CD4-positive, alpha-beta T cell (primary cell): ENCODE measurements around the gene PRPF8. TPM values are rescaled to one million over a fixed set of nuclear protein-coding genes. Genes with fewer than 3 reads are reported as not detected.
A peak's percentile ranks its signal among the peaks of the same experiment; 100 is the strongest.

ENCODE experiments used
- ATAC-seq: fragments of 200-7000 bp; cut with Tn5 transposase; one replicate; pipeline ENCODE4 v1.10.0; 2022; ENCODE audit warnings: mild to moderate bottlenecking; ENCODE audit not compliant: poor library complexity
- CTCF ChIA-PET: fragments of 350-600 bp; sonication (Branson Sonifier 250); formaldehyde crosslinking; loops from one replicate; lab custom pipeline; 2021; ENCODE audit warnings: antibody characterized with exemption, inconsistent platforms; lab: Charles Lee
- POLR2A ChIA-PET: fragments of 350-600 bp; sonication (Branson Sonifier 250); formaldehyde crosslinking; loops from one replicate; lab custom pipeline; 2021; ENCODE audit warnings: antibody characterized with exemption, inconsistent platforms; lab: Charles Lee
- DNase-seq, 14 experiments: peaks; one replicate each; pipeline ENCODE4 v3.0.0-alpha.2; 2013 to 2020; ENCODE audit warnings: mixed read lengths in 2 of 14
- H3K27ac ChIP-seq, 2 donors: one replicate each; pipeline versions ENCODE4 v1.5.1 to v1.7.0; 2013; ENCODE audit warnings: low read length in 2 of 2, low read depth in 1 of 2, mild to moderate bottlenecking in 1 of 2
- H3K27me3 ChIP-seq, 2 experiments: 1 replicate in 1 of 2; 2 replicates in 1 of 2; pipeline versions ENCODE4 v1.6.1 to v1.7.0; 2013; ENCODE audit warnings: low read length in 2 of 2, control low read depth in 1 of 2, mild to moderate bottlenecking in 1 of 2, moderate library complexity in 1 of 2; ENCODE audit not compliant: insufficient read depth in 2 of 2, control insufficient read depth in 1 of 2
- H3K36me3 ChIP-seq: one replicate; pipeline ENCODE4 v1.6.1; 2013; ENCODE audit warnings: low read length, control low read depth; ENCODE audit not compliant: insufficient read depth
- H3K4me1 ChIP-seq: one replicate; pipeline ENCODE4 v1.6.1; 2013; ENCODE audit warnings: low read length, control low read depth; ENCODE audit not compliant: insufficient read depth
- H3K4me3 ChIP-seq: one replicate; pipeline ENCODE4 v1.5.1; 2013; ENCODE audit warnings: mild to moderate bottlenecking, low read length, moderate library complexity
- H3K9me3 ChIP-seq, 2 experiments: 1 replicate in 1 of 2; 2 replicates in 1 of 2; pipeline versions ENCODE4 v1.6.1 to v1.7.0; 2013; ENCODE audit warnings: low read length in 2 of 2, mild to moderate bottlenecking in 2 of 2, control low read depth in 1 of 2, moderate library complexity in 1 of 2; ENCODE audit not compliant: control insufficient read depth in 1 of 2, insufficient read depth in 1 of 2
- H3K27ac Mint-ChIP-seq: one replicate; pipeline ENCODE4 v1.8.0; 2020; ENCODE audit warnings: mixed read lengths
- H3K27me3 Mint-ChIP-seq: one replicate; pipeline ENCODE4 v1.8.0; 2021; ENCODE audit warnings: mixed read lengths
- H3K36me3 Mint-ChIP-seq: one replicate; pipeline ENCODE4 v1.8.0; 2021; ENCODE audit warnings: low read depth, mixed read lengths
- H3K4me1 Mint-ChIP-seq: one replicate; pipeline ENCODE4 v1.8.0; 2021; ENCODE audit warnings: low read depth, mixed read lengths
- H3K4me3 Mint-ChIP-seq: one replicate; pipeline ENCODE4 v1.8.0; 2020; ENCODE audit warnings: mild to moderate bottlenecking, mixed read lengths
- H3K9me3 Mint-ChIP-seq: one replicate; pipeline ENCODE4 v1.8.0; 2020; ENCODE audit warnings: mixed read lengths
- intact Hi-C, 2 experiments: fragments of 100-400 bp; cut with DNase I in 1 of 2; cut with micrococcal nuclease in 1 of 2; formaldehyde crosslinking; loops; one replicate each; pipeline versions ENCODE4 v1.15.1 to v1.9.0; 2023 to 2025; cut with DNase I, micrococcal nuclease
- total RNA-seq, 174 experiments: library from RNA in 2 of 174; stranded (reverse) in 2 of 174; gene quantifications; one replicate each; pipeline ENCODE4 v1.2.3 and lab custom pipeline; 2021 to 2026
- TF ChIP-seq, protein P1 (sequence below): fragments of 200-600 bp; IDR thresholded peaks from one replicate; pipeline ENCODE4 v1.8.0; 2022; ENCODE audit warnings: antibody characterized with exemption, mild to moderate bottlenecking

The PRPF8 gene
- total RNA-seq, 2 experiments from 2014 or later = 550 to 572 TPM

DNA sequence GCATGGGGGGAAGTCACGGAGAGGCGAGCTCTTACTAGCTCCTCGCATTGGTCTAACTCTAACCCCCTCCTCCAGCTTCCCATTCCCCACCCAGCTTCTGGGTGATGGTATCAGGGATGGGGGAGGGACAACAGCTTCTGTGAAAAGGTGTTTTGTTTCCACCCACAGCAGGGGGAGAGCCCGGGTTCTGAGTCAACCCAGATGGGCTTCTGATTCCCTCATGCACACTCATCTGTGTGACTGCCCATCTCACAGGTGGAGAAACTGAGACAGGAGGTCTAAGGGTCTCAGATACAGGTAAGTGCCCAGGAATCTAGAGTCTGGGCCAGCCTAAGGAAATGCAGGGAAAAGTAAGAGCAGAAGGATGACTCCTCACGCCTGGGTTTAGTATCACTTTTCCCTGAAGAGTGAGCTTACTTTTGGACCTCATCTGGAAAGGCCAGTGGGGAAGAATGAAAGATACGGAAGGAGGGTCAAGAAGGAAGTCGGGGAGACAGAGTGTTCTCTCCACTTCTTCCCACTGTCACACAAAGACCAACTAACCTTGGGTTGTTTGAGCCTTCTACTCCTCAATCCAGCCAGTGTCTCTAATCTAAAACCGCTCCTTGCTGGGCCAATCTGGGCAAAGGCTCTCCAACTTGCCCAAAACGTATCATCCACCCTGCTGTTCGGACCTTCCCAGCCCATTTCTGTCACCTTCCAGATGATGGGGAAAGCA lies 28.7 kb upstream of the PRPF8 start:
- peaks cover 39% of the 10 kb centered on the region for H3K4me1 Mint-ChIP-seq
- H3K27ac ChIP-seq = no peak overlapping the region
- peak in 1 of 14 experiments; percentile 17 for DNase-seq
- peaks cover 9 to 21% of the 10 kb centered on the region in 2 experiments for H3K27me3 ChIP-seq
- TF ChIP-seq, protein P1, sequence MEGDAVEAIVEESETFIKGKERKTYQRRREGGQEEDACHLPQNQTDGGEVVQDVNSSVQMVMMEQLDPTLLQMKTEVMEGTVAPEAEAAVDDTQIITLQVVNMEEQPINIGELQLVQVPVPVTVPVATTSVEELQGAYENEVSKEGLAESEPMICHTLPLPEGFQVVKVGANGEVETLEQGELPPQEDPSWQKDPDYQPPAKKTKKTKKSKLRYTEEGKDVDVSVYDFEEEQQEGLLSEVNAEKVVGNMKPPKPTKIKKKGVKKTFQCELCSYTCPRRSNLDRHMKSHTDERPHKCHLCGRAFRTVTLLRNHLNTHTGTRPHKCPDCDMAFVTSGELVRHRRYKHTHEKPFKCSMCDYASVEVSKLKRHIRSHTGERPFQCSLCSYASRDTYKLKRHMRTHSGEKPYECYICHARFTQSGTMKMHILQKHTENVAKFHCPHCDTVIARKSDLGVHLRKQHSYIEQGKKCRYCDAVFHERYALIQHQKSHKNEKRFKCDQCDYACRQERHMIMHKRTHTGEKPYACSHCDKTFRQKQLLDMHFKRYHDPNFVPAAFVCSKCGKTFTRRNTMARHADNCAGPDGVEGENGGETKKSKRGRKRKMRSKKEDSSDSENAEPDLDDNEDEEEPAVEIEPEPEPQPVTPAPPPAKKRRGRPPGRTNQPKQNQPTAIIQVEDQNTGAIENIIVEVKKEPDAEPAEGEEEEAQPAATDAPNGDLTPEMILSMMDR = no peak
- ChIA-PET CTCF (interaction anchor here (0.5 kb wide), 1 partner anchor 173 kb away, joined by 3 read pairs; no protein-coding TSS in a partner anchor), POLR2A (interaction anchor here (0.9 to 1.4 kb wide), 2 partner anchors 11 to 29 kb away, joined by 3 to 4 read pairs; partner anchors contain the start of gene WDR81)
- peaks cover 6% of the 10 kb centered on the region for H3K36me3 ChIP-seq
- H3K4me3 ChIP-seq = no peak overlapping the region
- H3K9me3 Mint-ChIP-seq = no peaks in the 10 kb centered on the region
- H3K27me3 Mint-ChIP-seq = peaks cover 9% of the 10 kb centered on the region
- no peak overlapping the region for H3K27ac Mint-ChIP-seq
- no peaks in the 10 kb centered on the region for H3K9me3 ChIP-seq
- peaks cover 63% of the 10 kb centered on the region for H3K4me1 ChIP-seq
- peaks cover 8% of the 10 kb centered on the region for H3K36me3 Mint-ChIP-seq
- H3K4me3 Mint-ChIP-seq = peak overlapping the region; percentile 83
- ATAC-seq = no peak
- intact Hi-C loops = loop anchor here in 1 of 2 experiments (2.0 kb wide), 1 partner anchor 27 kb away; no protein-coding TSS in a partner anchor

DNA sequence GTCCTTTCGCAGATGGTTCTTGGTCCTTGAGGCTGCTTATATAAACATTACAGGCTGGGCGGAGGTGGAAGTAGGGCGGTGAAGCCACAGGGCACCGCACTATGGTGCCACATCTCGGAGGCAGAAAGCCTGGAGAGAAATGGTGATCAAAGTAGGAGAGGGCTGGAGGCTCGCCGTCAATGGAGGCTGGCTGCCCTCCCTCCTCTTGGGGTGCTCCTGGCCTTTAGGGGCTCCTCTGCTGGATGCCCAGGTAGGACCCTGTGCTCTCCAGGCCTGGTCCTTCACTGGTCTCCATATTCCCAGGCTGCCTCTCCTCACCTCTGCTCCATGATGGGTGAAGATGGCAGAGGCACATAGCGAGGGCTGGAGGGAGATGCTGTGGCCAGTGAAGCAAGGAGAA lies 27.6 kb upstream of the PRPF8 start:
- Histone ChIP-seq H3K4me1 (peaks cover 63% of the 10 kb centered on the region), H3K27ac (no peak overlapping the region), H3K9me3 (no peaks in the 10 kb centered on the region), H3K4me3 (no peak overlapping the region), H3K36me3 (peaks cover 6% of the 10 kb centered on the region), H3K27me3 (peaks cover 18 to 30% of the 10 kb centered on the region in 2 experiments)
- ChIA-PET POLR2A (interaction anchor here (0.9 to 1.4 kb wide), 2 partner anchors 12 to 28 kb away, joined by 3 to 4 read pairs; partner anchors contain the start of gene WDR81), CTCF (no interaction called here)
- ATAC-seq = no peak
- no peak overlapping the region for H3K27ac Mint-ChIP-seq
- no peaks in the 10 kb centered on the region for H3K9me3 Mint-ChIP-seq
- intact Hi-C loops = loop anchor here in 1 of 2 experiments (2.0 kb wide), 1 partner anchor 25 kb away; no protein-coding TSS in a partner anchor
- DNase-seq = peak in 1 of 14 experiments; percentile 17
- H3K4me1 Mint-ChIP-seq = peaks cover 39% of the 10 kb centered on the region
- peaks cover 8% of the 10 kb centered on the region for H3K36me3 Mint-ChIP-seq
- H3K4me3 Mint-ChIP-seq = peak overlapping the region; percentile 86
- TF ChIP-seq, protein P1 = no peak
- peaks cover 11% of the 10 kb centered on the region for H3K27me3 Mint-ChIP-seq

DNA sequence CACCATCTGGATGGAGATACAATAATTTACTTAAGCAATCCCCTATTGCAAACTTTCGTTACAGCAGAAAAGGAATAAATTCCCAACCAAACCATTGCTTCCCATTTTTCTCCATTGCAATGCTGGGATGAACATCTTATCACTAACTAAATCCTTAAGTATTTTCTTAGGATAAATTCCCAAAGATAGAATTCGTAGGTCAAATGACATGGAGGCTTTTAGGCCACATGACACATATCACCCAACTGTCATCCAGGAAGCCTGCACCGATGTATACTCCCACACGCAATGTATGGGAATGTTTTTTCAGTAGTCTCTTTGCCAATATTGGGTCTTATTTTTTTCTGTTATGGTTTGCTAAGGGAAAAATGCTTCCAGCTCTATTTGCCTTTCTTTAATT lies 27.1 kb upstream of the PRPF8 start:
- ChIA-PET CTCF (no interaction called here), POLR2A (interaction anchor here (0.9 to 1.4 kb wide), 2 partner anchors 28 to 159 kb away, joined by 3 to 4 read pairs; no protein-coding TSS in a partner anchor)
- intact Hi-C loops = loop anchor here in 1 of 2 experiments (2.0 kb wide), 1 partner anchor 25 kb away; no protein-coding TSS in a partner anchor
- H3K27me3 ChIP-seq = peaks cover 20 to 30% of the 10 kb centered on the region in 2 experiments
- DNase-seq (no peak), ATAC-seq (no peak)
- H3K4me1 Mint-ChIP-seq = peaks cover 37% of the 10 kb centered on the region
- H3K27ac Mint-ChIP-seq = no peak overlapping the region
- H3K9me3 ChIP-seq = no peaks in the 10 kb centered on the region
- H3K4me3 Mint-ChIP-seq = peak overlapping the region; percentile 86
- no peak overlapping the region for H3K4me3 ChIP-seq
- peaks cover 8% of the 10 kb centered on the region for H3K36me3 Mint-ChIP-seq
- H3K27ac ChIP-seq = no peak overlapping the region
- TF ChIP-seq, protein P1 = no peak
- H3K9me3 Mint-ChIP-seq = no peaks in the 10 kb centered on the region
- peaks cover 6% of the 10 kb centered on the region for H3K36me3 ChIP-seq
- peaks cover 15% of the 10 kb centered on the region for H3K27me3 Mint-ChIP-seq
- peaks cover 63% of the 10 kb centered on the region for H3K4me1 ChIP-seq
